GM04504 (cell line): ENCODE results near the gene EXOC3L1.

Experiments
- DNase-seq: peaks from one replicate; pipeline ENCODE4 v3.0.0-alpha.2; 2012; ENCODE audit warnings: low read depth

EXOC3L1 gene

GRCh38 chr16:67197704-67198103 lies 7.8 kb upstream of the EXOC3L1 start:
- DNase-seq: no peak

DNA sequence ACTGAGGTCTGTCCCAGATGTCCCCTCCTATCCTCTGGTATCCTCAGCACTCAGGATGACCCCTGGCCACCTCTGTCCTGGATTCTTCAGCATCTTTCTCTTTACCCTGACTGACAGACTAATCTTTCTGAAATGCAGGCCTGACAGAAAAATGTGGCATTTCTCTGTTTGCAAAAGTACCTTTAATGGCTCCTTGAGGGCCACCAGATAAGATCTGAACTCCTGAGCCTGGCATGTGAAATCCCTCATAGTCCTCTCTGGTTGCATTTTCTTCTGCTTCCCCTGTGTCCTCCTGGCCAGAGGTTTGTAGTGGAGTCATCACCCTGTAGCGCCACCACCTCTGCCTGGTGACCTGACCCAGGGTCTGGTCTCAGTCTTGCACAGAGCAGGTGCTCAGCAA lies 6.9 kb upstream of the EXOC3L1 start:
- DNase-seq: no peak

- DNase-seq: no peak
Observed at GRCh38 chr16:67195676-67196075, 5.7 kb upstream of the EXOC3L1 start.

DNA sequence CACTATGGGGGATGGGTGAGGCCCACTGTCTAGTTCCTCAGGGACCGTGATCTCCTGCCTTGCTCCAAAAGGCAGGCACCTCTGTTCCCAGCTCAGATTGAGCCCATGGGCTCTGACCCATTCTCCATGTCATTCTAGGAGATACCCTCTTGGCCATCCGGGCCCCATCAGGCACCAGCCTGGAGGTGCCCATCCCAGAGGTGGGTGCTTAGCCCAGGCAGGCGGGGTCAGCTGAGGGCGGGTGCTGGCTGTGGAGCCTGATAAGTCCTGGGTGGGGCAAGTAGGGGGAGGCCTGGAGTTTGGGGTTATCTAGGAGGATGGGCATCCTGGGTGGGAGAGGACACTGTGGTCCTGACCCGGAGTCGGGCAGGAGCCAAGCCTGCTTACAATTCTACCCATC lies 4.3 kb upstream of the EXOC3L1 start:
- DNase-seq: no peak

- DNase-seq: no peak
Observed at GRCh38 chr16:67193536-67193935, 3.6 kb upstream of the EXOC3L1 start.

GRCh38 chr16:67192781-67193361 lies 2.9 kb upstream of the EXOC3L1 start:
- no peak for DNase-seq

DNA sequence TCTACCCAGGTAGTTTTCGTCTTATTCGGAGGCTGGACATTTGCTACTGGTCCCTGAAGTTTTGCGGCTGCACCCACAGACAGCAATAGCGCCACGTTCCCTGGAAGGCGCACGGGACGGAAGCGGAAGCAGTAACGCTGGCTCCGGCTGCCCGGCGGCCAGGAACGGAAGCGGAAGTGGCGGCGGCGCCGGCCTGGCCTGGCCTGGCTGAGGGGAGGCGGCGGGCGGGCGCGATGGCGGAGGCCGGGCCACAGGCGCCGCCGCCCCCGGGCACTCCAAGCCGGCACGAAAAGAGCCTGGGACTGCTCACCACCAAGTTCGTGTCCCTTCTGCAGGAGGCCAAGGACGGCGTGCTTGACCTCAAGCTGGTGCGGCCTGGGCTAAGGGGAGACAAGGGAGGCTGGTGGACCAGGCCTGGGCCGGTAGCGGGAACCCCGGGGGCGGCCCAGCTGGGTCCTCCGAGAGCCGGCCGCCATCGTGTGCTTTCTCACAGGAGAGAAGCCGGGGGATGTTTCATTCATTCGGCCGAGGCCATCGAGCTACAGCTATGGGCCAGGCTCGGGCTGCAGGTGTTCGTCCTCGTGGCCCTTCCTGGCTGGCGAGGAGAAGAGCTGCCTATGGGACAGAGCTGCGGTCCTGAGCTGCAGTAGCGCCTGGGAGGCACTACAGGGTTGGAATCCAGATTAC lies 2.2 kb upstream of the EXOC3L1 start, which contains the start of gene E2F4:
Gene E2F4, plus strand, starts transcription at position 161 of the 687 bp plus-strand sequence. Its CDS starts 73 bp downstream, at position 234.
- DNase-seq: peak; percentile 84

DNA sequence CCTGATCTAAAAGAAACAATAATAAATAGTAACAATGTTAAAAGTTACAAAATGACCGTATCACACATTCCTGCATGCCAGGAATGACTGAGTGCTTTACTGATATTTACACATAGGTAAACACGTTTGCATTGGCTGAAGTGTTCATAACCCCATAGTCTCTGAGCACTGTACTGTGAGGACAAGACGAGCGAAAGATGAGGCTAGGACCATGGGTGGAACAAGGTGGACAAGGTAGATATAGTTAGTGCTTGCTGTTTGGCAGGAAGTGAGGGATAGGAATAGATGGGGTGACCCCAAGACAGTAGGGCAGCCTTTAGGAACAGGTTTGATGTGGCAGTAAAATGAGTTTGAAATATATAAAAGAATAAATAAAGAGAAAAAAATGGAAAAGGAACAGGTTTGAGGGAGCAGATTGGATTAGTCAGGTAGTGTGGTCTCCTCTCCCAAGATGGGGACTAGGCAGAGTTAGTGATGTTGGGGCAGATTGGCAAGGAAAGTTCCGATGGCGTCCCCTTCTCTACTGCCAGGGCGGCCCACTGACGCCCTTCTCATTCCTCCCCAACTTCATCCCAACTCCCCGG lies 1.6 kb upstream of the EXOC3L1 start:
- no peak for DNase-seq

DNA sequence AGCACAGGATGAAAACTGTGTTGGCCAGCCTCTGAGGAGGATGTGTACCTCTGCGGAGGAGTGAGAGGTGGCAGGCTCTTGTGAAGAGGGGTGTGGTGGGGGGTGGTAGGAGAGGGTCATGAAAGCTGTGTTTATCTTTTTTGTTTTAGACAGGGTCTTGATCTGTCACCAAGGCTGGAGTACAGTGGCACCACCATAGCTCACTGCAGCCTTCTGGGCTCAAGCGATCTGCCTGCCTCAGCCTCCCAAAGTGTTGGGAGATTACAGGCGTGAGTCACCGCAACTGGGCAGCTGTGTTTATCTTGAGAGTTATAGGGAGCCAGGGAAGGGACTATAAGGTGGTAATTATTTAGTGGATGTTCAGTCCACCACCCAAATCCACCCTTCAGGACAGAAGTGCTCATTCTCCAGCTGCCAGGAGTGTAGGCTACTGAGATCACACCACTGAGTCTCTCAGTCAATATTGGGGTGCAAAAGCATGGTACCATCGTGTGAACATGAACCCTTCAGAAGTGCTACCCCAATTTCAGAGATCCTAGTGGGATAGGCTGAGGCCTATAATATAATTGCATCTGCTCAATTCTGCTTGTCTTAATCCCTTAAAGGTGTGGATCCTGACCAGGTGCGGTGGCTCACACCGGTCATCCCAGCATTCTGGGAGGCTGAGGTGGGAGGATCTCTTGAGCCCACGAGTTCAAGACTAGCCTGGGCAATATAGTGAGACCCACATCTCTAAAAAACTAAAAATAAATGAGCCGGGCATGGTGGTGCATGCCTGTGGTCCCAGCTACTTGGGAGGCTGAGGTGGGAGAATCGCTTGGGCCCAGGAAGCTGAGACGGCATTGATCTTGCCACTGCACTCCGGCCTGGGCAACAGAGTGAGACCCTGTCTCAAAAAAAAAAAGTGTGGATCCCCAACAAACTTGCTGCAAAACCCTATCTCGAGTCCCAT lies 788 bp upstream of the EXOC3L1 start:
- DNase-seq: no peak

- DNase-seq: no peak
Observed at GRCh38 chr16:67188798-67189197, 1.1 kb downstream of the EXOC3L1 start.

- no peak for DNase-seq
Observed at GRCh38 chr16:67188323-67188722, 1.6 kb downstream of the EXOC3L1 start.

- DNase-seq: no peak
Observed at GRCh38 chr16:67187175-67187890, 2.6 kb downstream of the EXOC3L1 start.

- no peak for DNase-seq
Observed at GRCh38 chr16:67186550-67186950, 3.4 kb downstream of the EXOC3L1 start.

GRCh38 chr16:67185651-67186134 lies 4.2 kb downstream of the EXOC3L1 start:
- DNase-seq: no peak

- peak; percentile 77 for DNase-seq
Observed at GRCh38 chr16:67184995-67185650, 4.8 kb downstream of the EXOC3L1 start.

GRCh38 chr16:67184453-67184994 lies 5.4 kb downstream of the EXOC3L1 start:
- no peak for DNase-seq

DNA sequence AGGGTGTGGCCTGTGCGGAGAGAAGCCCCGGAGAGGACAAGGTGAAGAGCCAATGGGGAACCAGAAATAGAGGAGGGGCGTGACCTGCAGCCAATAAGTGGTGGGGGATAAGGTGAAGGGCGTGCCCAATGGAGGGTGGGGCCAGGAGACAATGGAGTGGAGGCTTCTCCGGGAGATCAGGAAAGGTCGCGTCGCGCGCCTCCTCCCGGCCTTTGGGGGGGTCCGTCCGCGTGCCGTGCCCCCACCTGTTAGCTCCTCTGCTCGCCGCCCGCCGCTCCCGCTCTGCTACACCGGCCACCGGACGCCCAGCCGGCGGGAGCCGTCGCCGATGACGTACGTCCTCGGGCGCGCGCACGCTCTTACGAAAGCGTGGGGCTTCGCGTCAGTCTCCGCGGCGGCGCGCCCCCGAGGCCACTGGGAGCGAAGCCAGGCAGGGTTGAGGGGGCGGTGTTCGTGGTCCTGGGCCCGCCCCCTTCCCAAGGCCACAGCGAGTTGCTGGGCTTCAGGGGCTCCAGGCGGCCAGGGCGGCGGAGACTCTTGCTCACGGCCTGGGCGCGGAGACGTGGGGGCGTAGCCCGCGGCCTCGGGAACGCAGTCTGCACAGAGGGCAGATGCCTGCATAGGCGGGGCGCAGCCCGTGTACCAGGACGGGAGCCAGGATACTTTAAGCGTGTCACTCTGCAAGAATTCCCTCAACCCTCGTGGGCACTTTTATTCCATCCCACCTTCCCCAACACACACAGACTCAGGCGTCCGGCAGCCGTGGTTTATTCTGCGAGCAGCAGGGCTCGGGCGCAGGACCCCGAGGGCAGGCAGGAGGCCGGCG lies 6.1 kb downstream of the EXOC3L1 start, which contains the start of gene MATCAP1:
Gene MATCAP1, minus strand, starts transcription at position 337 of the 826 bp plus-strand sequence. CDS start 3,353 bp downstream, outside the sequence.
- DNase-seq: peak; percentile 95

DNA sequence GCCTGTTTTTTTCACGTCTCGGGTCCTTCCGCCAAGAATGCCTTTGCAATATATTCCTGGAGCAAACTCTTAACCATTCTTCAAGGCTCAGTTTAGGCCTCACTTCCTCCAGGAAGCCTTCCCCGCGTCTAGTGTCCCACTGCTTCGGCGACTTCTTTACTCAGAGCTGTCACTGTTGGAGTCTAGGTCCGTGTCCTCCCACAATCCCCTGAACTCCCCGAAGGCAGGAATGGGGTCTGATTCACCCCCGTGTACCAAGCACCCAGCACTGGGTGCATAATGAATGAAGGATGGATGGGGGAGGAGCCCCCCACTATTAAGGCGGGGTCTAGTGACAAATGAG lies 6.7 kb downstream of the EXOC3L1 start:
- DNase-seq: no peak

- DNase-seq: no peak
Observed at GRCh38 chr16:67182288-67182687, 7.6 kb downstream of the EXOC3L1 start.

DNA sequence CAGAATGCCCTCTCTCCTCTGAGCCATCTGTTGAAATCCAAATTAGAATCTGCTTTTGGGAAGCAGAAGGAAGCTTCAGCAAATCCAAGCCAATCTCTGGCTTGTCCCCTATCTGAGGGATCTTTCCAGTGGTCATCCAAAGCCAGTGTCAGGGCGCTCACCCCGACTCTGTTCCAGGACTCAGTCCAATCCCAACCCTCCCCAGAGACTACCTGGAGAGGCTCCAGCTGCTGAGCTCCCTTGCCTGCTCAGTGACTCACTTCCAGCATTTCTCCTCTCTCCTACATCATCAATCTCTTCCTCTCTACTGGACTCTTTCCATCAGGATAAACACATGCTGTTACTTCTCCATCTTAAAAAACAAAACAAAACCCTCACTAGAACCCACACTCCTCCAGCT lies 8.6 kb downstream of the EXOC3L1 start:
- peak; percentile 77 for DNase-seq
